ENCODE data around the gene LSM4. TPM values are rescaled to one million over a fixed set of nuclear protein-coding genes. Genes with fewer than 3 reads are reported as not detected.
A peak's percentile ranks its signal among the peaks of the same experiment; 100 is the strongest.

Gene LSM4
- total and polyA plus RNA-seq, 2 of the 13 experiments (the other 11 are each of a cell fraction or from before 2014, with no cell fraction given), result 65.8 to 166 TPM

GRCh38 chr19:18304458-18305310 is 18.2 kb downstream of the LSM4 start (continued):
- TF ChIP-seq ZNF609 (CRISPR knock-in tag; IDR thresholded peaks at IDR 0.05; ENCODE audit: borderline replicate concordance) (peak; percentile 68; the same call in 1 of the 2 replicates), CHCHD3 (CRISPR knock-in tag; IDR thresholded peaks at IDR 0.05) (no peak), STAG1 (CRISPR knock-in tag; IDR thresholded peaks at IDR 0.05) (peak; percentile 17; the same call in 1 of the 2 replicates), NR2F6 (IDR thresholded peaks at IDR 0.05) (no peak; the same call in none of the 2 replicates), NR2F6 (CRISPR knock-in tag; IDR thresholded peaks at IDR 0.05) (peak; percentile 44), GLI4 (CRISPR knock-in tag; IDR thresholded peaks at IDR 0.05; ENCODE audit: borderline replicate concordance) (peak; percentile 76; the same call in 1 of the 2 replicates), RARA (CRISPR knock-in tag; IDR thresholded peaks at IDR 0.05) (peak; percentile 55), NR0B2 (CRISPR knock-in tag; IDR thresholded peaks at IDR 0.05) (no peak), DPF2 (CRISPR knock-in tag; IDR thresholded peaks at IDR 0.05; ENCODE audit: borderline replicate concordance, low read depth) (peak; percentile 28; the same call in 1 of the 2 replicates), ZBTB42 (CRISPR knock-in tag; IDR thresholded peaks at IDR 0.05) (no peak), ZNF788 (CRISPR knock-in tag; IDR thresholded peaks at IDR 0.05; ENCODE audit: borderline replicate concordance) (peak; percentile 60; the same call in 1 of the 2 replicates), DNMT3B (CRISPR knock-in tag; conservative IDR thresholded peaks at IDR 0.05) (no peak), ZNF7 (CRISPR knock-in tag; IDR thresholded peaks at IDR 0.05) (no peak), KMT2B (CRISPR knock-in tag; IDR thresholded peaks at IDR 0.05) (0 out of 2 replicates have a peak, but pooled peaks have one; percentile 42)
- TF ChIP-seq, protein P1, sequence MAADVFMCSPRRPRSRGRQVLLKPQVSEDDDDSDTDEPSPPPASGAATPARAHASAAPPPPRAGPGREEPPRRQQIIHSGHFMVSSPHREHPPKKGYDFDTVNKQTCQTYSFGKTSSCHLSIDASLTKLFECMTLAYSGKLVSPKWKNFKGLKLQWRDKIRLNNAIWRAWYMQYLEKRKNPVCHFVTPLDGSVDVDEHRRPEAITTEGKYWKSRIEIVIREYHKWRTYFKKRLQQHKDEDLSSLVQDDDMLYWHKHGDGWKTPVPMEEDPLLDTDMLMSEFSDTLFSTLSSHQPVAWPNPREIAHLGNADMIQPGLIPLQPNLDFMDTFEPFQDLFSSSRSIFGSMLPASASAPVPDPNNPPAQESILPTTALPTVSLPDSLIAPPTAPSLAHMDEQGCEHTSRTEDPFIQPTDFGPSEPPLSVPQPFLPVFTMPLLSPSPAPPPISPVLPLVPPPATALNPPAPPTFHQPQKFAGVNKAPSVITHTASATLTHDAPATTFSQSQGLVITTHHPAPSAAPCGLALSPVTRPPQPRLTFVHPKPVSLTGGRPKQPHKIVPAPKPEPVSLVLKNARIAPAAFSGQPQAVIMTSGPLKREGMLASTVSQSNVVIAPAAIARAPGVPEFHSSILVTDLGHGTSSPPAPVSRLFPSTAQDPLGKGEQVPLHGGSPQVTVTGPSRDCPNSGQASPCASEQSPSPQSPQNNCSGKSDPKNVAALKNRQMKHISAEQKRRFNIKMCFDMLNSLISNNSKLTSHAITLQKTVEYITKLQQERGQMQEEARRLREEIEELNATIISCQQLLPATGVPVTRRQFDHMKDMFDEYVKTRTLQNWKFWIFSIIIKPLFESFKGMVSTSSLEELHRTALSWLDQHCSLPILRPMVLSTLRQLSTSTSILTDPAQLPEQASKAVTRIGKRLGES (CRISPR knock-in tag; IDR thresholded peaks at IDR 0.05; ENCODE audit: borderline replicate concordance), result no peak
- TF ChIP-seq, protein P2, sequence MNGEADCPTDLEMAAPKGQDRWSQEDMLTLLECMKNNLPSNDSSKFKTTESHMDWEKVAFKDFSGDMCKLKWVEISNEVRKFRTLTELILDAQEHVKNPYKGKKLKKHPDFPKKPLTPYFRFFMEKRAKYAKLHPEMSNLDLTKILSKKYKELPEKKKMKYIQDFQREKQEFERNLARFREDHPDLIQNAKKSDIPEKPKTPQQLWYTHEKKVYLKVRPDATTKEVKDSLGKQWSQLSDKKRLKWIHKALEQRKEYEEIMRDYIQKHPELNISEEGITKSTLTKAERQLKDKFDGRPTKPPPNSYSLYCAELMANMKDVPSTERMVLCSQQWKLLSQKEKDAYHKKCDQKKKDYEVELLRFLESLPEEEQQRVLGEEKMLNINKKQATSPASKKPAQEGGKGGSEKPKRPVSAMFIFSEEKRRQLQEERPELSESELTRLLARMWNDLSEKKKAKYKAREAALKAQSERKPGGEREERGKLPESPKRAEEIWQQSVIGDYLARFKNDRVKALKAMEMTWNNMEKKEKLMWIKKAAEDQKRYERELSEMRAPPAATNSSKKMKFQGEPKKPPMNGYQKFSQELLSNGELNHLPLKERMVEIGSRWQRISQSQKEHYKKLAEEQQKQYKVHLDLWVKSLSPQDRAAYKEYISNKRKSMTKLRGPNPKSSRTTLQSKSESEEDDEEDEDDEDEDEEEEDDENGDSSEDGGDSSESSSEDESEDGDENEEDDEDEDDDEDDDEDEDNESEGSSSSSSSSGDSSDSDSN (CRISPR knock-in tag; IDR thresholded peaks at IDR 0.05), result peak; percentile 98
- TF ChIP-seq, protein P3, sequence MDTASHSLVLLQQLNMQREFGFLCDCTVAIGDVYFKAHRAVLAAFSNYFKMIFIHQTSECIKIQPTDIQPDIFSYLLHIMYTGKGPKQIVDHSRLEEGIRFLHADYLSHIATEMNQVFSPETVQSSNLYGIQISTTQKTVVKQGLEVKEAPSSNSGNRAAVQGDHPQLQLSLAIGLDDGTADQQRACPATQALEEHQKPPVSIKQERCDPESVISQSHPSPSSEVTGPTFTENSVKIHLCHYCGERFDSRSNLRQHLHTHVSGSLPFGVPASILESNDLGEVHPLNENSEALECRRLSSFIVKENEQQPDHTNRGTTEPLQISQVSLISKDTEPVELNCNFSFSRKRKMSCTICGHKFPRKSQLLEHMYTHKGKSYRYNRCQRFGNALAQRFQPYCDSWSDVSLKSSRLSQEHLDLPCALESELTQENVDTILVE (CRISPR knock-in tag; IDR thresholded peaks at IDR 0.05), result peak; percentile 65
